HG02610 (cell line): Measurements from ENCODE around the gene CUL2.
"Not testable (repeated sequence)": the region's sequence is repeated elsewhere in the genome, so short reads cannot be mapped to it uniquely, and the experiment has no call there.

Experiments used
- ATAC-seq: cut with Tn5 transposase; IDR thresholded peaks from one replicate; pipeline ENCODE4 v1.9.1; 2021; ENCODE audit warnings: mild to moderate bottlenecking, moderate library complexity; ENCODE audit not compliant: unreplicated experiment

Gene CUL2

GRCh38 chr10:35025916-35026315, 64.2 kb downstream of the CUL2 start:
- ATAC-seq = no peak

DNA sequence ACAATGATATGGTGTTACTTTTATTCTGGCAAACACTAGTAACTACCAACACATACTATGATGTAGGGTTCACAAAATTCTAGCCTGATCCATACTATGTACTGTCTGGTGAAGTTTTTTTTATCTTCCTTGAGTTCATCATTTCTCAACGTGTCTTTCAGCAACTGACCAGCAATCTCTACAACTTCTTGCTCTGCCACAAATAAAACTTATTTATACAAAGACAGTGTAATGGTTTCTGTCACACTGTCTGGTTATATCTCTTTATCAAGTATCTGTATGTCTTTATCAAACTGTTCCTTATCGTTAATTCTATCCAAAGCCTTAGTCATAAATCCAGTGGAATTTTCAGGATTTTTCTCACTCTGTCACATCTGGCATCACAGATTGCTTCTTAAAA, 69.7 kb downstream of the CUL2 start:
- ATAC-seq = no peak

DNA sequence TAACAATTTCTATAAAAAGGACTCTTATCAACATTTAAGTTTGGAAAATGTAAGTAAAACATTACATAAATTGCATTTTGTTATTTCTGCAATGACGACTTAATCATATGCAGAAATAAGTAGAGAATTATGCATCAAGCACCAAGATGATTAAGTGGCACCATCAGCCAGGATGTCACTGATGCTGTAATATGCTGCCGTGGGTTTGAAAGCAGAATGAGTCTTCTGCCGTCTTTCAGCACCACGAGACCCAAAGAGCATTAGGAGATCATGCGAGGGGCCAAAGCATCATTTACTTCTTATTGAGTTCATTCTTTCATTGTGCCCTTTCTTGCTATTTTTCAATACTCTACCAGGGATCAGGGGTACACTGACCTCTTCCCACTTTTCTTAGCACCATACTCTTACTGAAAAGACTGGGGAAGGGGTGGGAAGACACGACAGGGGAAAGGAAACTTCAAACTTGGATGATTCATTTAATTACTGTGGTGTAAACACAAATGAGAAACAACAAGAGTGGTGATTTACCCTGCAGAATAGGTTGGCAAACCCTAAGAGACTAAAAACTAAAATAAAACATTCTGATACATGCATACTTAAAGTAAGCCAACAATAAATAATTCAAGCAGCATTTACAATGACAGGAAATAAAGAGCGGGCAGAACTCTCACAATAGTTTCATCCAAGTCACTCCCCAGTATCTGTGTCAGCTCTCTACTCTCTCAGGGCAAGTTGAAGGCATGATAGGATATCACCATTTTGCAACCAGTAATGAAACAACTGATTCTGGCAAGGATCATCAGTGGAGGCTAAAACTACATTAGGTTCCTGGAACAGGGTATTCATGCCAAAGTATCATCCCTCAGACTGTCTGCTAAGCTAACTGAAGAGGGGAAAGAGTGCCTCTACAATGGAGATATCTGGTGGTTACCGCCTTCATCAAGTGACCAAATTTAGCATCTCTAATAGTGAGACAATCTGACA, 70.8 kb downstream of the CUL2 start:
- no peak for ATAC-seq

- no peak for ATAC-seq
These were observed 72.5 kb downstream of the CUL2 start for GRCh38 chr10:35017608-35018007.

GRCh38 chr10:35015843-35016408, 74.2 kb downstream of the CUL2 start:
- ATAC-seq = no peak

DNA sequence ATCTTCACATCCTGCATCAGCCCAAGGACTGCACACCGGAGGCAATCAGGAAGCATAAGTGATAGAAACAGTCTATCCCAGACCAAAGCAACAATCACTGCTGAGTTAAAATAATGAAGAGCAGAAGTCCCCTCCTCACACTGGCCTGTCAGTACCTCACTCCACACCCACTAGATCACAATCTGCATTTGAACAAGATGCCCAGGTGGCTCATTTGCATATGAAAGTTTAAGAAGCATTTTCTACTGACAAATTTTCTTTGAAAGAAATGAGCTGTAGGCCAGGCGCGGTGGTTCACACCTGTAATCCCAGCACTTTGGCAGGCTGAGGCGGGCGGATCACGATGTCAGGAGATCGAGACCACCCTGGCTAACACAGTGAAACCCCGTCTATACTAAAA, 77.4 kb downstream of the CUL2 start:
- no peak for ATAC-seq

GRCh38 chr10:35011771-35012191, 78.4 kb downstream of the CUL2 start:
- ATAC-seq = no peak

GRCh38 chr10:35007858-35008301, 82.3 kb downstream of the CUL2 start:
- no peak for ATAC-seq

- no peak for ATAC-seq
These were observed 83.3 kb downstream of the CUL2 start for GRCh38 chr10:35006836-35007235.

DNA sequence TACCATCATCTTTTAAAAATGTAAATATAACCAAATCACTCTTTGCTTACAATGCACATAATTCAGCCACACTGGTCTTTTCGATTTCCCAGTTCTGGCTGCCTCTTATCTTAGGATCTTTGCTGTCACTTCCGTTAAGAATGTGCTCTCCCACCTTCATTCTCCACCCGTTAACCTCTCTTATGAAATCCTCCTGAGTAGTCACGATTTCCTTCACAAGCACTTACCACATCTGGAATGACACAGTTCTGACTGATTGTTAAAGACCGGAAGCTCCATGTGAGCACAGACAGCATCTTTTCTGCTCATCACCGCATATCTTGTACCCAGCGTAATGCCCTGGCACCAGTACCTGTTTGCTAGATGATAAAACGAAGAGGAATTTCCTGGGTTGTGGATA, 84.3 kb downstream of the CUL2 start:
- ATAC-seq = no peak

DNA sequence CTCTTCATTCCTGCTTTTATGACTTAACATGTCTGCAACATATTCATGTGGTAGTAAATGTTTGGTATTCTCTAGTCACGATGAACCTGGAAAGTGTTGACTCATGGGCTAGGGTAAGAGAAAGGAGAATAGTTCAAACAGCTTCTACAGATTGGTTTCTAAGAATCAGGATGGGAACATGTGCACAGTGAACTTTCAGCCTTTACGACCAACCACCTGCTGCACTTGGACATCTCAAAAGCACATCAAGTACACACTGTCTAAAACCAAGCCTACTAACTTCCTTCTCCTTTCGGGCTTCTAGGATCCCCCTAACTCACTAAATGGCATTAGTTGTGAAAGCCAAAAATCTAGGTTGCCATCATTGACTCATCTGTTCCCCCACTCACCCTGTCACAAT, 85.5 kb downstream of the CUL2 start:
- no peak for ATAC-seq

- no peak for ATAC-seq
These were observed 86.2 kb downstream of the CUL2 start for GRCh38 chr10:35003906-35004305.

DNA sequence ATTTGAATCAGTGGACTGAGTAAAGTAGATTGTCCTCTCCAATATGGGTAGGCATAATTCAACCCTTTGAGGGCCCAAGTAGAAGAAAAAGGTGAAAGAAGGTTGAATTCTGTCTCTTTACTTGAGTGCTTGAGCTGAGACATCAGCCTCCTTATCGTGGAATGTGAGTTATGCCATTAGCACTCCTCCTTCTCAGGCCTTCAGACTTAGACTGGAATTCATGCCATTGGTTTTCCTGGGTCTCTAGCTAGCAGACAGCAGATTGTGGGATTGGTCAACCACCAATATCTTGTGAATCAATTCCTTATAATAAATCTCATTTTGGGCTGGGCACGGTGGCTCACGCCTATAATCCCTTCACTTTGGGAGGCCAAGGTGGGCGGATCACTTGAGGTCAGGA, 89.2 kb downstream of the CUL2 start:
- ATAC-seq = no peak

- no peak for ATAC-seq
These were observed 90.6 kb downstream of the CUL2 start for GRCh38 chr10:34999532-34999931.

DNA sequence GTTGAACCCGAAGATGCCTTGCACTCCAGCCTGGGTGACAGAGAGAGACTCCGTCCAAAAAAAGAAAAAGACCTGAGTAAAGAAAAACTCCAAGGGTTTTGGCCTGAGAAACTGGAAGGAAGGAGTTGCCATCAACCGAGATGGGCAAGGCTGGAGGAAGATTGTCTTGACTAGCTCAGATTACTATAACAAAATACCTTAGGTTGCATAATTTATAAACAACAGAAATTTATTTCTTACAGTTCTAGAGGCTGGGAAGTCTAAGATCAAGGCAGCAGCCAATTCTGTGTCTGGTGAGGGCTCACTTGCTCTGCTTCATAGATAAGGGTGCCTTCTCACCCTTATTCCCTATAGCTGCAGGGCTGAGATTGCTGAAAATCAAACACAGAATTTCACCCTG, 91.2 kb downstream of the CUL2 start:
- no peak for ATAC-seq

DNA sequence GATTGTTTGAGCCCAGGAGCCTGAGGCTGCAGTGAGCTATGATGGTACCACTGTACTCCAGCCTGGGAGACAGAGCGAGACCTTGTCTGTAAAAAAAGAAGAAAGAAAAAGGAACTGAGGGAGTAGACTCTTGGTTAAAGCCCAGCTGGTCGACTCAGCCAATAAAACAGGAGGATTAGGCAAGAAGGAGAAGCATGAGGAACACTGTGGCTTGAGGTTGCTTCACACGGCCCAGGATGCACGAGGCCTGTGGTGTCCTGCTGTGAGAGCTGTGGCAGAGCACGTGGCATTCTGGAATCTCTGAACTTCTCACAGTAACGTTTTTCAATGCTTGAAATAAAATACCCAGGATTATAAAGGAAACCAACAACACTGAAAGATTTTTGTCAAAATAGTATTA, 93.3 kb downstream of the CUL2 start:
- no peak for ATAC-seq

GRCh38 chr10:34995925-34996324, 94.2 kb downstream of the CUL2 start:
- no peak for ATAC-seq

DNA sequence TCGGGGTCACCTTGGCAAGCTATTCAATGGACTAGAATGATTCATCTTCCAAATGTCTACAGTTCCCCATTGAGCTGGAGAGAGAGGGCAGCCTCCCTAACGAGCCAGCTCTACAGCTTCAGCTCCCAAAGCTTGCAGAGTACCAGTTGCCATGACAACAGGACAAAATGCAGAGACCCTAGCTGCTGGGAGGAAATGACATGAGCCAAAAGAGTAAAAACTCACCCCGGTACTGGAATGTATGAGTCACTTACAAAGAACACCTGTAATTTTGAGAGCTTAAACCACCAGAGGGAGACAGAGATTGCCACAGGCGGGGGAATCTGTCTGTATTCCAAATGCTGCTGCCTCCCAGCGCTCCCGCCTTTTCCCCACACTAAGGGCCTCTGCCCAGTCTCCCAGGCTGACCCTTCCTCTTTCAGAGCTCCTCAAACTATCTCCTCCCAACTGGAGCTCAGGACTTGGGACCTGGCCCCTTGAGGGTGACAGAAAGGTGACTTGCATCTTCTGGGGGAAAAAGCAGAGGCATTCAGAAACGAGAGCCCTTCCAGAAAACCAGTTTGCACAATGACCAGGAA, 95.5 kb downstream of the CUL2 start:
- peak; percentile 95 for ATAC-seq

GRCh38 chr10:34993782-34994181, 96.4 kb downstream of the CUL2 start:
- no peak for ATAC-seq

DNA sequence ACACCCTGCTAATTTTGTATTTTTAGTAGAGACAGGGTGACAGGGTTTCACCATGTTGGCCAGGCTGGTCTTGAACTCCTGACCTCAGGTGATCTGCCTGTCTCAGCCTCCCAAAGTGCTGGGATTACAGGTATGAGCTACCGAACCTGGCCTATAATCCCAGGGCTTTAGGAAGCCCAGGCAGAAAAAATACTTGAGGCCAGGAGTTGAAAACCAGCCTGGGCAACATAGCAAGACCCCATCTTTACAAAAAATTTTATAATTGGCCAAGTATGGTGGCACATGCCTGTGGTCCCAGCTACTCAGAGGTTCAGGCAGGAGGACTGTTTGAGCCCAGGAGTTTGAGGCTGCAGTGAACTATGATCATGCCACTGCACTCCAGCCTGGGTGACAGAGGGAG, 99.0 kb downstream of the CUL2 start:
- not testable (repeated sequence) for ATAC-seq

DNA sequence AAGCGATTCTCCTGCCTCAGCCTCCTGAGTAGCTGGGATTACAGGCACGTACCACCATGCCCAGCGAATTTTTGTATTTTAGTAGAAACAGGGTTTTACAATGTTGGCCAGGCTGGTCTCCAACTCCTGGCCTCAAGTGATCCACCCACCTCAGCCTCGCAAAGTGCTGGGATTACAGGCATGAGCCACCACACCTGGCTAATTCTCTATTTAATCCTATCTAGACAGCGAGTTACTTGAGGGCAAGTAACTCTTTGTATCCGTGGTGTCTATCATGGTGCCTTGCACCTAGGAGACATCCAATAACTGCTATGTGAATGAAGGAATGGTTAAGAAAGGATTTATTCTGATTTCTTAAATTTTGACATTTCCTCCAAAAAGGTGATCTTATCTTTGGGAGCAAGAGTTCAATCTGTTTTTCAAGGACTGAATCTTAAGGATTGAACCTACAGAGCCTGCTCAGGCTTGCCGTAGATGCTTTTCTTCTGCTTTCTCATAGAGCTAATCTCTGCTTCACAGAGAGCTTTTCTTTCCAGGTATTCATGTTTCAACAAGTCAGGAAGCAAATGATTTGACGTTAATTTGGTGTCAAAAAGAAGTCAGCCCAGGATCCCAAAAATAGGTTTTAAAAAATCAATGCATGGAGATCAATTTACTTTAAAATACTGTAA, 101.6 kb downstream of the CUL2 start:
- ATAC-seq = no peak
